NCI-H2171 treated with DMSO at 0.1 percent for 48 hours (cell line): Measurements from ENCODE around the gene SYT4.

Experiments used
- DNase-seq: peaks from one replicate; lab custom pipeline; 2025; lab: John Stamatoyannopoulos, UW

Gene SYT4

GRCh38 chr18:43277164-43277600, at the start of gene SYT4:
SYT4 (minus strand) TSS chr18:43277490; CDS start chr18:43277281, 209 bp downstream.
- peak; percentile 90 for DNase-seq

GRCh38 chr18:43322132-43322531, 44.8 kb upstream of the SYT4 start:
- peak; percentile 6 for DNase-seq

- no peak for DNase-seq
These were observed 37.7 kb upstream of the SYT4 start for GRCh38 chr18:43314941-43315340.

- DNase-seq: no peak
These were observed 35.6 kb upstream of the SYT4 start for GRCh38 chr18:43312891-43313290.

- no peak for DNase-seq
These were observed 32.9 kb upstream of the SYT4 start for GRCh38 chr18:43310239-43310638.

GRCh38 chr18:43303376-43303775, 26.1 kb upstream of the SYT4 start:
- DNase-seq: no peak

- DNase-seq: peak; percentile 68
These were observed 8.9 kb upstream of the SYT4 start for GRCh38 chr18:43286187-43286586.

- DNase-seq: no peak
These were observed 6.0 kb upstream of the SYT4 start for GRCh38 chr18:43283299-43283698.

GRCh38 chr18:43279015-43279744, 1.9 kb upstream of the SYT4 start:
- DNase-seq: peak; percentile 99

GRCh38 chr18:43278355-43278754, 1.1 kb upstream of the SYT4 start:
- DNase-seq: peak; percentile 46

GRCh38 chr18:43276491-43276890, 799 bp downstream of the SYT4 start:
- peak; percentile 45 for DNase-seq

- DNase-seq: no peak
These were observed 1.7 kb downstream of the SYT4 start for GRCh38 chr18:43275546-43275945.

GRCh38 chr18:43274526-43274925, 2.8 kb downstream of the SYT4 start:
- no peak for DNase-seq

GRCh38 chr18:43271593-43272432, 5.5 kb downstream of the SYT4 start:
- peak; percentile 57 for DNase-seq

GRCh38 chr18:43267818-43268217, 9.5 kb downstream of the SYT4 start:
- no peak for DNase-seq

- DNase-seq: no peak
These were observed 11.8 kb downstream of the SYT4 start for GRCh38 chr18:43265465-43265864.

- no peak for DNase-seq
These were observed 28.6 kb downstream of the SYT4 start for GRCh38 chr18:43248610-43249249.

GRCh38 chr18:43247944-43248343, 29.3 kb downstream of the SYT4 start:
- DNase-seq: no peak

GRCh38 chr18:43238429-43238828, 38.9 kb downstream of the SYT4 start:
- DNase-seq: no peak

- no peak for DNase-seq
These were observed 40.4 kb downstream of the SYT4 start for GRCh38 chr18:43236921-43237320.

GRCh38 chr18:43234889-43235288, 42.4 kb downstream of the SYT4 start:
- DNase-seq: no peak

- no peak for DNase-seq
These were observed 54.8 kb downstream of the SYT4 start for GRCh38 chr18:43222501-43222900.

GRCh38 chr18:43220691-43221090, 56.6 kb downstream of the SYT4 start:
- DNase-seq: no peak
